DND-41 (cell line): ENCODE measurements around the gene THOC2.

Experiments used
- EZH2 ChIP-seq: IDR thresholded peaks from 3 replicates; pipeline ENCODE4 v1.6.1; 2012; ENCODE audit warnings: borderline replicate concordance, low read depth, mild to moderate bottlenecking, moderate library complexity, low read length, inconsistent platforms; ENCODE audit not compliant: severe bottlenecking
- TF ChIP-seq, protein P1 (sequence below): IDR thresholded peaks from 2 replicates; pipeline ENCODE4 v1.5.1; 2012; ENCODE audit warnings: borderline replicate concordance, low read length, moderate library complexity, mild to moderate bottlenecking; ENCODE audit not compliant: poor library complexity, severe bottlenecking; ENCODE audit errors: extremely low read depth

DNA sequence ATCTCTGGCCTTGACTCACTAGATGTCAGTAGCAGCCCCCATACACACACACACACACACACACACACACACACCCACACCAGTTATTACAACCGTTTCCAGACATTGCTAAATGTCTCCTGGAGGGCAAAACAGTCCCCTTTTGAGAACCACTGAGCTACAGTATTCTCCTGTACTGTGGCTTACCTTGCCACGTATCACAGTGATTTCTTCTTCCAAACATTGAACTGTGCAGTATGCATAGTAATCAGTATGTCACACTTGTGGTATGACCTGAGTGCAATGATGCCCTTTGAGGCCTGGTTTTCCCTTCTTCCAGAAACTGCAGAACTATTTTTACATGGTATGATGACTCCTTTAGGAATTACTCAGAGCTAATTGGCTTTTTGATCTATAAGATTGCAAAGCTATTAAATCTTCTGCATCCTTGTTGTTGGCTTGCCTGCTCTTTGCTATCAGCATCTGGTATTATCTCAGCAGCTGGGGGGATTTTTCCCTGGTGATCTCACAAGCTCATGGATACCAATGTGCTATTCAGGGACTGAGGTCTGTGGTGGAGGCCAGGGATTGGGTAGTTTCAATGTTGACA, 3.6 kb upstream of the THOC2 start:
- TF ChIP-seq, protein P1, sequence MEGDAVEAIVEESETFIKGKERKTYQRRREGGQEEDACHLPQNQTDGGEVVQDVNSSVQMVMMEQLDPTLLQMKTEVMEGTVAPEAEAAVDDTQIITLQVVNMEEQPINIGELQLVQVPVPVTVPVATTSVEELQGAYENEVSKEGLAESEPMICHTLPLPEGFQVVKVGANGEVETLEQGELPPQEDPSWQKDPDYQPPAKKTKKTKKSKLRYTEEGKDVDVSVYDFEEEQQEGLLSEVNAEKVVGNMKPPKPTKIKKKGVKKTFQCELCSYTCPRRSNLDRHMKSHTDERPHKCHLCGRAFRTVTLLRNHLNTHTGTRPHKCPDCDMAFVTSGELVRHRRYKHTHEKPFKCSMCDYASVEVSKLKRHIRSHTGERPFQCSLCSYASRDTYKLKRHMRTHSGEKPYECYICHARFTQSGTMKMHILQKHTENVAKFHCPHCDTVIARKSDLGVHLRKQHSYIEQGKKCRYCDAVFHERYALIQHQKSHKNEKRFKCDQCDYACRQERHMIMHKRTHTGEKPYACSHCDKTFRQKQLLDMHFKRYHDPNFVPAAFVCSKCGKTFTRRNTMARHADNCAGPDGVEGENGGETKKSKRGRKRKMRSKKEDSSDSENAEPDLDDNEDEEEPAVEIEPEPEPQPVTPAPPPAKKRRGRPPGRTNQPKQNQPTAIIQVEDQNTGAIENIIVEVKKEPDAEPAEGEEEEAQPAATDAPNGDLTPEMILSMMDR = no peak
- no peak for TF ChIP-seq EZH2
